ENCODE measurements around the gene HES1.

Gene HES1

DNA sequence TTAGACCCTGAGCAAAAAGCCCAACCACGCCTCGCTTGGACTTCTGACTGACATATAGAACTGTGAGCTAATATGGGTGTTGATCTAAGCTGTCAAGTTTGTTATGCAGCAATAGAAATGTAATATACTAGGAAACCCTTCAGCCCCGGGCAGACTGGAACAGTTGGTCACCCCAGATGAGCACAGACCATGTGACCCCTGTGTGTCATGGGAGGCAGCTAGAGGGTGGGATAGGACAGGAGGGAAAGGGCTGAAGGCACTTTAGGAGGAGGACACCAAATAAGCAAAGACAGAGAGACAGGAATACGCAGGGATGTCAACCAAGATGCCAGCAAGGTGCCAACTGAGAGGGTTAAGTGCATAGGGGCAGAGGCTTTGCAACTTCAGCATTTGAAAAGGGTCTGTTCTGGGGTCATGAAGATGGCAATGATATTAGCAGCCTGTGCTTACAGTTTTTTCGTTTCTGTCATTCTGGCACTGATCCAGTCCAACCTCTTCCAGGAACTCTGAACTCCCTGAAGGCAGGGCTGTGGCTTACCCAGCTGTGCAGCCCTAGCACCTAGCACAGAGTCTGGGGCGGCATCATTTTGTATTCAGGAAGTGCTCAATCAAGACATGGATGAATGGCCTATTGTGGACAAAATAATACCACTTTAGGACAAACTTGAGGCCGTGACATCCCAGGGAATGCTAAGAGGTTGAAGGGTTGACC is 51.4 kb downstream of the HES1 start:
- peak; percentile 89 for ATAC-seq (ENCODE audit: insufficient read depth, low read depth)
- no peaks in the 10 kb centered on the region for H3K79me2 ChIP-seq (ENCODE audit: insufficient read depth, low read length)
- no peak overlapping the region for H3K4me3 ChIP-seq (ENCODE audit: low read depth in 1 of 2, low read length in 2 of 2)
- H3K27ac ChIP-seq (ENCODE audit: low read length) = peak overlapping the region; percentile 69
- H3K9me3 ChIP-seq (ENCODE audit: insufficient read depth, low read length, severe bottlenecking) = no peaks in the 10 kb centered on the region
- H2AFZ ChIP-seq (ENCODE audit: low read depth, low read length) = peak overlapping the region; percentile 46
- H3K4me1 ChIP-seq (ENCODE audit: insufficient read depth, low read length) = peaks cover 35% of the 10 kb centered on the region
- H4K20me1 ChIP-seq (ENCODE audit: insufficient read depth, low read length) = no peaks in the 10 kb centered on the region
- no peaks in the 10 kb centered on the region for H3K36me3 ChIP-seq (ENCODE audit: insufficient read depth, low read length)
- no peaks in the 10 kb centered on the region for H3K27me3 ChIP-seq (ENCODE audit: insufficient read depth, low read length, poor library complexity)
- TF ChIP-seq EZH2 (IDR thresholded peaks at IDR 0.05; ENCODE audit: borderline replicate concordance, low read depth, low read length, severe bottlenecking) = no peak
- TF ChIP-seq CTCF (IDR thresholded peaks at IDR 0.05; ENCODE audit: borderline replicate concordance, extremely low read depth, low read length, poor library complexity, severe bottlenecking) = no peak
- H3K9ac ChIP-seq (ENCODE audit: low read depth, low read length) = peak overlapping the region; percentile 4; the same call in 1 of the 2 replicates
- peak; percentile 83 for DNase-seq
- H3K4me2 ChIP-seq (ENCODE audit: insufficient read depth, low read length) = peak overlapping the region; percentile 19
